HG03108 (cell line): ENCODE measurements around the gene IMP4.

ENCODE experiments used
- ATAC-seq: cut with Tn5 transposase; IDR thresholded peaks from one replicate; pipeline ENCODE4 v1.9.1; 2021; ENCODE audit warnings: moderate library complexity; ENCODE audit not compliant: unreplicated experiment

IMP4 gene

GRCh38 chr2:130375291-130376266 is 32.9 kb downstream of the IMP4 start:
- ATAC-seq, result no peak

DNA sequence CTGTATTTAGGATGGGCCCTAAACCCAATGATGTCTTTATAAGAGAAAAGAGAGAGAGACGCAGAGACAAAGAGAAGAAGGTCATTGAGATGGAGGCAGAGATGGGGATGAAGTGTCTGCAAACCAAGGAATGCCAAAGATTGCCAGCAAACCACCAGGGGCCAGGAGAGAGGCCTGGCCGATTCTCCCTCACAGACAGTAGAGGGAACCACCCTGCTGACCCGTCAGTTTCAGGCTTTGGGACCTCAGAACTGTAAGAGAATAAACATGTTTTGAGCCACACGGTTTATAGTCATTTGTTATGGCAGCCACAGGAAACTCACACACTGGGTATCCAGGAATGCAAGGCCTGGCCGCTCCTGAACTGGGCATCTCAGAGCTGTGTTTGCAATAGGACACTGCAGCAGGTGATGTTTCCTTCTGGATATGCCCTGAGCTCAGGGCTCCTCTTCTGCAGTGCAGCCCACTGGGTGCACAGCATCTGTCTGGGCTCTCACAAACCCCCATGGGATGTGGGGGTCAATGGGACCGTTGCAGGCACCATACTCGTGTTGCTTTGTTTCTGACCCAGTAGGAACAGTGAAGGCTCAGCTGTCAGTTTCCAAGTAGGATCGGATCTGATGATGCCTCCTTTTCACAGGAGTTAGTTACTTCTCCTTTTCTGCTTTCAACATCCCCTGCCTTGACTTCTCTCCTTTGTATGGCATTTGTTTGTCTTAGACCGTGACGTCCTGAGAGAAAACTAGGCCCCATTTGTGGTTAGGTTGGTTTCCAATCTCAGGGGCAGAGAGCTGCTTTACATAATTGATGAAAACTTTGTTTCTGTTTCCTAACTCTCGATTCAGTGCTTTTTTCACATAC is 34.0 kb downstream of the IMP4 start:
- ATAC-seq, result peak; percentile 48

DNA sequence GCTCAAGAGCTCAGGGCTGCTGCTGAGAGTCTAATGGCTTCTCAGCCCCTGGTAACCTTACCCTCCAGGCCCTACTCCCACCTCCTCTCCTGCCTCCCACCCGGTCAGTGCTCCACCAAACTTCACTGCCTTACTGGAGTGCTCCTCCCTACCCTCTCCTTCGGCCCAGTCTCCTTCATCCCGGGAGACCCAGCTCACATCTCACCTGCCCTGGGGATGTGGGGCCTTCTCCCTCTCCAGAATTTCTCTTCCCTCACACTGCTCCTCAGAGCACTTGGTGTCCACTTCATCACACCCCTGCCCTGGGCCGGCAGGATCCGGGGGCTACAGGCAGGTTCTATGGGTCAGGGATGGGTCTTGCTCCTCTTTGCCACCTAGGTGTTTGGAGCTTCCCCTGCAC is 34.8 kb downstream of the IMP4 start:
- no peak for ATAC-seq

GRCh38 chr2:130378206-130378897 is 35.7 kb downstream of the IMP4 start:
- no peak for ATAC-seq

GRCh38 chr2:130378898-130379214 is 36.2 kb downstream of the IMP4 start:
- ATAC-seq, result no peak

DNA sequence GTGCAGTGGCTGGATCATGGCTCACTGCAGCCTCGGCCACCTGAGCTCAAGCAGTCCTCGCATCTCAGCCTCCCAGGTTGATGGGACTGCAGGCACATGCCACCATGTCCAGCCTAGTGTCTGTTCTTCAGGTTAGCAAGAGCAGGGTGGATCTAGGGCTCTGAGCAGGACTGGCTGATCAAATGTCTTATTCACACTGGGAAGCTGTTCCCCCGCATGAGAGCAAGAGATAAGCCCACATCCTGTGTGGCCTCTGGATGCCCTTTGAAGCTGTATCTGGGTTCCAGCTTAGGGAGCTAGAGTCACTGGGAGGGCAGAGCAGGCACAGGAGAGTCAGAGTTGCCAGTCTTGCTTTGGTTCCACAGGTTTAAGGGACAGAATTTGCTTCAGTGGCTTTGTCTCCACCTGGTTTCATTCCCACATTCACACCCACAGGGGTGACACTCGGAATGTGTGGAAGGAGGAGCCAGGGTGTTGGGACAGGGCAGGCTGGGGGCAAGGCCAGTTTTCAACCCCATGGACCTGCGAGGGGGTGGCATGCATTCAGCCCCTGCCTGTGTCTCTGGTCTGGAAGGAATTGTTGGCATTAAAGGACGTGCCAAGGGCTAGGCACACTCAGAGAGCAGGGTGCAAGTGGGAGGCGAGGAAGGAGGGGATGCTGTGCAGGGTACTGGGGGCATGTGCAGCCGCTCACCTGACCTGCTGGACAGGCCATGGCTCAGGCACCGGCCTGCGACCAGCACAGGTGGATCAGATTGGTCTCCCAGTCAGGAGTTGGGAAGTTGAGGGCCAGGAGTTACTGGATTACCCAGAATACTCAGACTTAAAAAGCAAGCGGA is 37.6 kb downstream of the IMP4 start:
- ATAC-seq, result no peak

GRCh38 chr2:130381145-130381544 is 38.4 kb downstream of the IMP4 start:
- ATAC-seq, result no peak

GRCh38 chr2:130381619-130382018 is 38.9 kb downstream of the IMP4 start:
- ATAC-seq, result no peak

- no peak for ATAC-seq
Measured at GRCh38 chr2:130382313-130382917, 39.7 kb downstream of the IMP4 start.

DNA sequence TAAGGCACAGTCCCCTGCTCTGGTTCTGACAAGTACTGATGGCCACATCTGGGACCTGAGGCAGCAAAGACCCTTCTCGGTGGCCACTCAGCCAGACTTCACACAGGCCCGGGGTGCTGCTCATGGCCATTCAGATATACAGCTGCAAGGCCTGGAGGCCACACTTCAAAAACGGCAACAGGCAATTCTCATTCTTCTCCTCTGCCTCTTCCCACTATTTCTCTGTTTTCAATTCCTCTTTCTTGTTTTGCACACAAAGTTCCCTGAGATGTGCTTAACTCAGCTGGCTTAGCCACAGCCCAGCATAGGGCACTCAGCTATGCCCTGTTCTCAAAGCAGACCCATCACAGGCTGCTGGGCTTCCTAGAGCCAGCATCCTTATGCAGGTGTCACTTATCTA is 43.0 kb downstream of the IMP4 start:
- peak; percentile 49 for ATAC-seq

DNA sequence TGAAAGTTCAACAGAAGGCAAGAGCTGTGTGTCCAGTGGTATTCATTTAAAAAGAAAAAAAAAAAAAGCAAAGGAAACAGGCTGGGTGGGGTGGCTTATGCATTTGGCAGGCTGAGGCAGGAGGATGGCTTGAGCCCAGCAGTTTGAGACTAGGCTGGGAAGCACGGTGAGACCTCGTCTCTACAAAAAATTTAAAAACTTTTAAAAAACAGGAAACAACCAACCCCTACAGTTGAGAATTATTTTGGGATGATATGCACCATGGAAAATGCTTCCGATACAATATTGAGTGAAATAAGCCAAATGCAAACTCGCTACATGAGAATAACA is 44.3 kb downstream of the IMP4 start:
- ATAC-seq, result no peak

DNA sequence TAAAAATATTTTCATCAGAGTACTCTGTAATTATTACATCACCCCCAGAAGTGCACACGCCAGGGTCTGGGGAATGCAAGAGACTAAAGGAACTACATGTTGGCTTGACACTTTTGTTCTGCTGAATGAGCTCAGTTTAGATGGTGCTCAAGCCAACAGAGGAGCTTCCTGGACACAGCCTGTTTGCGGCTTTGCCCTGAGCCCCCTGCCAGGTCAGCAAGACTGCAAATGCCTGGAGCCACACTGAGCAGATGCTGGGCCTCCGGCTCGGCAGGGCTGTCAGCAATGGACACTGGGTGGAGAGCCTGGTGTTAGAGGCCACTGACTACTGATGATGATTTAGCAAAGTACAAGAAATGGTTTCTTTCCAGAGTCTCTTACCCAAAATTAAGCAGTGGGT is 45.1 kb downstream of the IMP4 start:
- ATAC-seq, result no peak

DNA sequence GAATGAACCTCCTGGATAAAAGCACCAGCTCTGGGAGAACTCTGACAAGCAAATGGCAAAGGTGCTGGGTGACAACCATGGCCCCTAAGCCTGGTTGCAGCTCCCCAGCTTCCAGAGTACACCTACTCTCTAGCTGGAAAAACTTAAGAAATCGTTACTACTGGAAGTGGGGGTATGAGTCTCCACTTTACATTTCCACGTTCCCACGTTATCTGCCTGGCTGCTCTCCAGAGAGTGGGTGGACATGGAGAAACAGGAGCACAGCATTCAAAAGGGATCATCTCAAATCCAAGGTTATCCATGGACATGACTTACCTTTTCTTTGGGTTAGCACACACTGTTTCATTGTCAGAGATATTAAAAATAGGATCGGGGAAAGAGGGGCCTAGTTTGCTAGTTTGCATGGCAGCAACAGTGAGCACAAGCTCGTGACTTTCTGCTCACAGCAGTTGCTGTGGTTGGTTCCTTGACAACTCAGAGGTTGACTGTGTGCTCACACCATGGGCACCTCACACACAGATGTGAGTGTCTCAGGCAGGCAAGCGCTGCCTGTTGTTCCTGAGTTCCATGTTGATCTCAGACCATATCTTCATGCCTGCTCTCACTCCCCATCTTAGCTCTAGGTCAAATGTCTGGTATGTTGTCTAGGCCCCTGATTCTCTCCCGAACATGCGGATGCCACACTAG is 45.7 kb downstream of the IMP4 start:
- ATAC-seq, result no peak

- ATAC-seq, result no peak
Measured at GRCh38 chr2:130389358-130389757, 46.7 kb downstream of the IMP4 start.

- no peak for ATAC-seq
Measured at GRCh38 chr2:130389783-130390182, 47.1 kb downstream of the IMP4 start.

GRCh38 chr2:130390460-130391057 is 47.9 kb downstream of the IMP4 start:
- ATAC-seq, result no peak

- peak; percentile 77 for ATAC-seq
Measured at GRCh38 chr2:130391058-130391871, 48.6 kb downstream of the IMP4 start.
